Activated CD4-positive, alpha-beta T cell treated with anti-CD3 and anti-CD28 coated beads for 1 hour (primary cell): Measurements from ENCODE around the gene PFKP.
A peak's percentile ranks its signal among the peaks of the same experiment; 100 is the strongest.

ENCODE experiments used
- DNase-seq: peaks from one replicate; pipeline ENCODE4 v3.0.0-alpha.2; 2020

Gene PFKP

GRCh38 chr10:3067118-3067858 lies at the start of gene PFKP:
PFKP (plus strand) TSS chr10:3067548; CDS start chr10:3067596, 48 bp downstream.
- peak; percentile 48 for DNase-seq

GRCh38 chr10:3018247-3018646 lies 49.1 kb upstream of the PFKP start:
- DNase-seq, result no peak

- DNase-seq, result no peak
Measured at GRCh38 chr10:3020311-3020710, 47.0 kb upstream of the PFKP start.

- DNase-seq, result no peak
Measured at GRCh38 chr10:3020881-3021280, 46.5 kb upstream of the PFKP start.

GRCh38 chr10:3022027-3022426 lies 45.3 kb upstream of the PFKP start:
- no peak for DNase-seq

- no peak for DNase-seq
Measured at GRCh38 chr10:3023892-3024291, 43.5 kb upstream of the PFKP start.

- DNase-seq, result no peak
Measured at GRCh38 chr10:3025026-3025683, 42.2 kb upstream of the PFKP start.

GRCh38 chr10:3027866-3028265 lies 39.5 kb upstream of the PFKP start:
- DNase-seq, result no peak

GRCh38 chr10:3028441-3028840 lies 38.9 kb upstream of the PFKP start:
- no peak for DNase-seq

- DNase-seq, result no peak
Measured at GRCh38 chr10:3030765-3031164, 36.6 kb upstream of the PFKP start.

- no peak for DNase-seq
Measured at GRCh38 chr10:3031490-3031889, 35.9 kb upstream of the PFKP start.

GRCh38 chr10:3033925-3034324 lies 33.4 kb upstream of the PFKP start:
- DNase-seq, result no peak

- no peak for DNase-seq
Measured at GRCh38 chr10:3034616-3035015, 32.7 kb upstream of the PFKP start.

GRCh38 chr10:3036155-3037021 lies 31.0 kb upstream of the PFKP start:
- no peak for DNase-seq

GRCh38 chr10:3037182-3037581 lies 30.2 kb upstream of the PFKP start:
- DNase-seq, result no peak

GRCh38 chr10:3040069-3040468 lies 27.3 kb upstream of the PFKP start:
- no peak for DNase-seq

GRCh38 chr10:3042589-3042988 lies 24.8 kb upstream of the PFKP start:
- no peak for DNase-seq

GRCh38 chr10:3043512-3044368 lies 23.6 kb upstream of the PFKP start:
- peak; percentile 29 for DNase-seq

GRCh38 chr10:3045471-3046209 lies 21.7 kb upstream of the PFKP start:
- no peak for DNase-seq

- DNase-seq, result no peak
Measured at GRCh38 chr10:3046210-3046779, 21.1 kb upstream of the PFKP start.

- DNase-seq, result no peak
Measured at GRCh38 chr10:3046981-3047547, 20.3 kb upstream of the PFKP start.
